ENCODE measurements around the gene B3GNT3. TPM values are rescaled to one million over a fixed set of nuclear protein-coding genes. Genes with fewer than 3 reads are reported as not detected.

Gene B3GNT3
- total and polyA plus RNA-seq, 9 of the 15 experiments (the other 6 are each of a cell fraction or from before 2014, with no cell fraction given): 0.06 to 0.11 (median 0.07) TPM; not detected in 6

DNA sequence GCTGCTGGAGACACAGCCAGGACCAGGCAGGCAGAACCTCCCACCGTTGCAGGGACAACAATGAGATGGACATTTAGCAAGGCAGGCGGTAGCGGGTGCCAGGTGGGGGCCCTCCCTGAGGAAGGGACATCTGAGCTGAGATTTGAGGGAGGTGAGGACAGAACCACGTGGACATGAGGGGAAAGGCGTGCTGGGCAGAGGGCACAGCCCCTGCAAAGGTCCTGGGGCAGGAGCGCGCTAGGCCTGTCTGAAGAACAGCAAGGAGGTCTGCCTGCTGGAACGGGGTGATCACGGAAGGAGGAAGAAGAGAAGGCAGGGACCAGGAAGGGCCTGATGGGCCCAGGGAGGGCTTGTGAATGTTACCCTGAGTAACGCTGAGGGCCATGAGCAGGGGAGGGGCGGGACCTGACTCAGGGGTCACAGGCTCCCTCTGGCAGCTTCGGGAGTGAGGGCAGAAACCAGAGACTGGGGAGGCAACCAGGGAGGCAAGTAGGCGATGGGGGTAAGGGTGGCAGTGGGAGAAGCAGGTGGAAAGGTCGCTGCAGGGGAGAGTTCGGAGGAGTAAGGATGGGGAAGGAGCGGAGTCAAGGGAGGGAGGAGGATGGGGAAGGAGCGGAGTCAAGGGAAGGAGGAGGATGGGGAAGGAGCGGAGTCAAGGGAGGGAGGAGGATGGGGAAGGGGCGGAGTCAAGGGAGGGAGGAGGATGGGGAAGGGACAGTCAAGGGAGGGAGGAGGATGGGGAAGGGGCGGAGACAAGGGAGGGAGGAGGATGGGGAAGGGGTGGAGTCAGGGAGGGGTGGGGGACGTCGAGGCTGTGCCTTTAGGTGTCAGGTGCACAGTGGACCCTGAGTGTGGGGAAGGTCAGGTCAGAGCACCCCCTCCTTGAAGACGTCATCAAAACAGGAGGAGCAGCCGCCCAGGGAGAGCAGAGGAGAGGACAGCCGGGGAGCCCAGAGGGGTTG lies 15.7 kb upstream of the B3GNT3 start (continued):
- TF ChIP-seq SREBF2 (CRISPR knock-in tag; IDR thresholded peaks at IDR 0.05): no peak
- peak; percentile 45; the same call in 1 of the 2 replicates for TF ChIP-seq RBFOX2 (IDR thresholded peaks at IDR 0.05; ENCODE audit: low read depth, low read length)
- TF ChIP-seq ZNF282 (CRISPR knock-in tag; IDR thresholded peaks at IDR 0.05): no peak
- TF ChIP-seq ZC3H11A (IDR thresholded peaks at IDR 0.05; ENCODE audit: low read depth, low read length): no peak
- no peak for TF ChIP-seq SMARCA5 (IDR thresholded peaks at IDR 0.05)
- TF ChIP-seq NCOA1 (IDR thresholded peaks at IDR 0.05; ENCODE audit: low read depth): no peak
- no peak for TF ChIP-seq SIRT6 (IDR thresholded peaks at IDR 0.05; ENCODE audit: low read depth, low read length)
- no peak for TF ChIP-seq RBBP5 (IDR thresholded peaks at IDR 0.05; ENCODE audit: borderline replicate concordance, insufficient read depth, low read length, poor library complexity, severe bottlenecking)
- no peak for TF ChIP-seq MAFG (tag; conservative IDR thresholded peaks at IDR 0.05)
- TF ChIP-seq CBX3 (IDR thresholded peaks at IDR 0.05; ENCODE audit: borderline replicate concordance in 1 of 2, low read length in 2 of 2): no peak
- TF ChIP-seq, protein P1, sequence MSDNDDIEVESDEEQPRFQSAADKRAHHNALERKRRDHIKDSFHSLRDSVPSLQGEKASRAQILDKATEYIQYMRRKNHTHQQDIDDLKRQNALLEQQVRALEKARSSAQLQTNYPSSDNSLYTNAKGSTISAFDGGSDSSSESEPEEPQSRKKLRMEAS (CRISPR knock-in tag; IDR thresholded peaks at IDR 0.05): no peak
- no peak for TF ChIP-seq SFPQ (IDR thresholded peaks at IDR 0.05; ENCODE audit: low read depth, low read length)
- peak; percentile 54 for TF ChIP-seq POLR2A (conservative IDR thresholded peaks at IDR 0.05)
- no peak for TF ChIP-seq EZH2 (IDR thresholded peaks at IDR 0.05; ENCODE audit: borderline replicate concordance, low read depth, low read length)
- no peak for TF ChIP-seq SPI1 (IDR thresholded peaks at IDR 0.05; ENCODE audit: borderline replicate concordance, low read depth, low read length)
- no peak for TF ChIP-seq ZNF41 (CRISPR knock-in tag; conservative IDR thresholded peaks at IDR 0.05)
- TF ChIP-seq NR3C1 (CRISPR knock-in tag; IDR thresholded peaks at IDR 0.05): no peak
- no peak for TF ChIP-seq RBM34 (IDR thresholded peaks at IDR 0.05; ENCODE audit: borderline replicate concordance, insufficient read depth, low read length)

All from K562 (cell line).